HepG2 (cell line): ENCODE data around the gene TUBB3. TPM values are rescaled to one million over a fixed set of nuclear protein-coding genes. Genes with fewer than 3 reads are reported as not detected.

ENCODE experiments used
- ATAC-seq: fragments of 200-7000 bp; cut with Tn5 transposase; 3 replicates; pipeline ENCODE4 v1.9.1; 2020; ENCODE audit warnings: mild to moderate bottlenecking, moderate library complexity
- BruUV-seq: library from RNA; stranded (reverse); fragments of 400-500 nt; replicated peaks from 2 replicates; lab custom pipeline; 2021; lab: Mats Ljungman, UMichigan
- CTCF ChIA-PET: fragments of 300-600 bp; formaldehyde crosslinking; extraction: SDS; loops from one replicate; lab custom pipeline; 2021; ENCODE audit warnings: low total read pairs, inconsistent platforms, low intra/inter-chr PET ratio; lab: Yijun Ruan, JAX
- POLR2A ChIA-PET: fragments of 350-600 bp; sonication (Branson Sonifier 250); formaldehyde crosslinking; loops from one replicate; lab custom pipeline; 2020; ENCODE audit warnings: antibody characterized with exemption, inconsistent platforms; lab: Yijun Ruan, JAX
- DNase-seq: peaks from one replicate; pipeline ENCODE4 v3.0.0-alpha.2; 2015; ENCODE audit warnings: low spot score
- FAIRE-seq: peaks from 3 replicates; lab custom pipeline; 2011; peaks lifted over from hg19 to GRCh38; lab: Jason Lieb, UNC
- H2AFZ ChIP-seq: one replicate; pipeline ENCODE4 v1.6.1; 2011; ENCODE audit warnings: low read length, inconsistent platforms
- H3K27ac ChIP-seq: fragments of 300-600 bp; 3 replicates; pipeline ENCODE4 v1.8.0; 2011; ENCODE audit warnings: mixed run types, mild to moderate bottlenecking, mixed read lengths, low read length, inconsistent platforms; ENCODE audit not compliant: insufficient read depth; ENCODE audit errors: extremely low read length
- H3K27me3 ChIP-seq, 2 experiments: fragments of 200-600 bp in 1 of 2; 2 replicates in 1 of 2; 3 replicates in 1 of 2; pipeline versions ENCODE4 v1.6.0 to v1.8.0; 2011; ENCODE audit warnings: low read length in 2 of 2, mild to moderate bottlenecking in 2 of 2, moderate library complexity in 2 of 2, inconsistent platforms in 1 of 2; ENCODE audit not compliant: insufficient read depth in 2 of 2, control insufficient read depth in 1 of 2
- H3K36me3 ChIP-seq, 2 experiments: fragments of 200-600 bp in 1 of 2; replicated peaks in 1 of 2; 2 replicates in 1 of 2; 3 replicates in 1 of 2; pipeline versions ENCODE4 v1.5.1 to v1.8.0; 2011; ENCODE audit warnings: low read length in 2 of 2, inconsistent platforms in 1 of 2; ENCODE audit not compliant: insufficient read depth in 2 of 2, control insufficient read depth in 1 of 2
- H3K4me1 ChIP-seq: 2 replicates; pipeline ENCODE4 v1.5.1; 2012; ENCODE audit warnings: low read length, inconsistent platforms; ENCODE audit not compliant: insufficient read depth
- H3K4me2 ChIP-seq: 2 replicates; pipeline ENCODE4 v1.6.0; 2011; ENCODE audit warnings: low read depth, low read length, inconsistent platforms
- H3K4me3 ChIP-seq, 3 experiments: fragments of 200-600 bp in 1 of 3; sonication (generic), shearing (Covaris generic) in 1 of 3; replicated peaks in 1 of 3; 2 replicates each; pipeline ENCODE4 v1.5.1; 2011 to 2016; ENCODE audit warnings: low read length in 3 of 3, inconsistent platforms in 2 of 3, low read depth in 2 of 3, mild to moderate bottlenecking in 2 of 3, control low read depth in 1 of 3, mixed read lengths in 1 of 3; ENCODE audit not compliant: insufficient read depth in 1 of 3
- H3K79me2 ChIP-seq: one replicate; pipeline ENCODE4 v1.6.1; 2011; ENCODE audit warnings: low read length, inconsistent platforms; ENCODE audit not compliant: insufficient read depth
- H3K9ac ChIP-seq: 2 replicates; pipeline ENCODE4 v1.6.0; 2011; ENCODE audit warnings: mild to moderate bottlenecking, low read depth, low read length, inconsistent platforms; ENCODE audit not compliant: insufficient read depth
- H3K9me3 ChIP-seq: 2 replicates; pipeline ENCODE4 v1.5.1; 2012; ENCODE audit warnings: mild to moderate bottlenecking, low read length
- H4K20me1 ChIP-seq: 2 replicates; pipeline ENCODE4 v1.6.0; 2011; ENCODE audit warnings: inconsistent platforms, mild to moderate bottlenecking, low read length, moderate library complexity; ENCODE audit not compliant: insufficient read depth
- ATF7 ChIP-seq, 2 experiments: fragments of 450-650 bp in 1 of 2; sonication (generic) in 1 of 2; formaldehyde crosslinking in 1 of 2; IDR thresholded peaks; 2 replicates each; pipeline versions ENCODE4 v1.4.0 to v1.6.1; 2016 to 2020; ENCODE audit warnings: antibody characterized with exemption in 1 of 2, mild to moderate bottlenecking in 1 of 2, missing genetic modification reagents in 1 of 2
- FOXC1 ChIP-seq: sonication (generic); formaldehyde crosslinking; IDR thresholded peaks from 2 replicates; pipeline ENCODE4 v1.8.0; 2022; ENCODE audit warnings: mild to moderate bottlenecking, missing genetic modification reagents, borderline replicate concordance
- GZF1 ChIP-seq: sonication (generic); formaldehyde crosslinking; IDR thresholded peaks from 2 replicates; pipeline ENCODE4 v1.5.1; 2020; ENCODE audit warnings: mild to moderate bottlenecking, missing genetic modification reagents
- NFKB2 ChIP-seq: sonication (generic); formaldehyde crosslinking; IDR thresholded peaks from 2 replicates; pipeline ENCODE4 v1.4.0; 2020; ENCODE audit warnings: missing genetic modification reagents, borderline replicate concordance
- POLR2A ChIP-seq, 2 experiments: IDR thresholded peaks; 2 replicates each; pipeline ENCODE4 v1.6.1; 2011; ENCODE audit warnings: low read depth in 2 of 2, low read length in 2 of 2, mild to moderate bottlenecking in 1 of 2, moderate library complexity in 1 of 2; ENCODE audit not compliant: insufficient read depth in 1 of 2
- RNF219 ChIP-seq: sonication (generic); formaldehyde crosslinking; IDR thresholded peaks from 2 replicates; pipeline ENCODE4 v1.5.0; 2020; ENCODE audit warnings: mild to moderate bottlenecking, missing genetic modification reagents
- SIX4 ChIP-seq: sonication (generic); formaldehyde crosslinking; IDR thresholded peaks from 2 replicates; pipeline ENCODE4 v1.4.0; 2020; ENCODE audit warnings: missing genetic modification reagents
- SRY ChIP-seq: sonication (generic); formaldehyde crosslinking; IDR thresholded peaks from 2 replicates; pipeline ENCODE4 v1.8.0; 2022; ENCODE audit warnings: mild to moderate bottlenecking, missing genetic modification reagents
- ZKSCAN1 ChIP-seq: fragments of 150-350 bp; IDR thresholded peaks from 2 replicates; pipeline ENCODE4 v1.6.1; 2014; ENCODE audit warnings: low read length
- ZKSCAN5 ChIP-seq: sonication (generic); formaldehyde crosslinking; IDR thresholded peaks from 2 replicates; pipeline ENCODE4 v1.5.1; 2020; ENCODE audit warnings: mild to moderate bottlenecking, missing genetic modification reagents
- ZNF280B ChIP-seq: sonication (generic); formaldehyde crosslinking; IDR thresholded peaks from 2 replicates; pipeline ENCODE4 v1.5.0; 2020; ENCODE audit warnings: missing genetic modification reagents, mild to moderate bottlenecking, borderline replicate concordance
- ZNF574 ChIP-seq: sonication (generic); formaldehyde crosslinking; IDR thresholded peaks from 2 replicates; pipeline ENCODE4 v1.4.0; 2020; ENCODE audit warnings: missing genetic modification reagents
- ZNF761 ChIP-seq: sonication (generic); formaldehyde crosslinking; conservative IDR thresholded peaks from 2 replicates; pipeline ENCODE4 v1.4.0; 2020; ENCODE audit warnings: mild to moderate bottlenecking, missing genetic modification reagents
- WGBS: methylation state at CpG from one replicate; pipeline ENCODE4 v1.1.6; 2017; ENCODE audit warnings: low lambda C conversion rate; 5-methylcytosine and 5-hydroxymethylcytosine counted together
- in situ Hi-C: cut with HindIII; loops from 2 replicates; pipeline ENCODE4 v1.10.0; 2017; ENCODE audit warnings: low pct_unique_long_range_greater_than_20kb; ENCODE audit not compliant: extremely low pct_ligation_motif_present
- intact Hi-C: fragments of 100-400 bp; cut with micrococcal nuclease; formaldehyde crosslinking; loops from one replicate; pipeline ENCODE4 v1.10.0; 2022; ENCODE audit not compliant: unreplicated experiment
- polyA plus RNA-seq, 8 experiments: library from polyadenylated mRNA; depleted of rRNA in 3 of 8; stranded (reverse) in 7 of 8; unstranded in 1 of 8; fragments of >200 nt; fragmentation: Illumina TruSeq in 4 of 8; extraction: Trizol in 4 of 8; gene quantifications; 2 replicates each; pipeline versions ENCODE4 v1.2.1 to v1.2.3, GENCODE V29; 2011 to 2016; ENCODE audit warnings: low read depth in 4 of 8, missing spikeins in 1 of 8, mixed read lengths in 1 of 8; ENCODE audit not compliant: insufficient read depth in 1 of 8
- total RNA-seq, 5 experiments: library from RNA; depleted of rRNA; stranded (reverse); fragments of >200 nt; fragmentation: Illumina TruSeq; extraction: Trizol; gene quantifications; 2 replicates each; pipeline ENCODE4 v1.2.3, GENCODE V29; 2016; ENCODE audit warnings: low read depth in 1 of 5

Gene TUBB3
- total and polyA plus RNA-seq, 2 of the 13 experiments (the other 11 are each of a cell fraction or from before 2014, with no cell fraction given): 110 to 185 TPM

- TF ChIP-seq ZNF574 (CRISPR knock-in tag) (no peak), NFKB2 (no peak), ZNF761 (no peak)
- TF ChIP-seq, all 625 proteins: peak for 0
Measured at GRCh38 chr16:89953671-89954406, 30.7 kb downstream of the TUBB3 start (continued).

GRCh38 chr16:89954462-89954861, 31.3 kb downstream of the TUBB3 start:
- Histone ChIP-seq H3K79me2 (peaks cover 11% of the 10 kb centered on the region), H3K36me3 (peaks cover 23 to 38% of the 10 kb centered on the region in 2 experiments), H3K4me2 (no peak overlapping the region), H3K27ac (no peak overlapping the region), H3K9me3 (no peaks in the 10 kb centered on the region), H3K27me3 (no peaks in the 10 kb centered on the region), H4K20me1 (no peaks in the 10 kb centered on the region), H3K4me3 (no peak overlapping the region), H3K4me1 (peaks cover 12% of the 10 kb centered on the region), H3K9ac (no peak overlapping the region), H2AFZ (no peak overlapping the region)
- DNase-seq (no peak), FAIRE-seq (no peak), ATAC-seq (no peak)
- intact Hi-C loops (no loop called here), in situ Hi-C loops (no loop called here)
- CTCF ChIA-PET: no interaction called here
- WGBS: 99% methylated on average over 15 of the region's 15 CpGs
- no TSS peak for BruUV-seq
- POLR2A ChIA-PET: interaction anchor here (1.5 kb wide), 1 partner anchor 18 kb away, joined by 3 read pairs; no protein-coding TSS in a partner anchor
- no peak for TF ChIP-seq SRY (CRISPR knock-in tag)
- TF ChIP-seq ZKSCAN5 (CRISPR knock-in tag): no peak
- TF ChIP-seq ZKSCAN1: peak; percentile 67; the same call in 1 of the 2 replicates
- no peak for TF ChIP-seq FOXC1 (CRISPR knock-in tag)
- no peak for TF ChIP-seq GZF1 (CRISPR knock-in tag)
- 0 out of 2 replicates have a peak, but pooled peaks have one; percentile 23 for TF ChIP-seq ATF7 (IDR thresholded peaks at IDR 0.05)
- TF ChIP-seq ATF7 (CRISPR knock-in tag; IDR thresholded peaks at IDR 0.05): no peak
- no peak for TF ChIP-seq ZNF280B (CRISPR knock-in tag)
- no peak for TF ChIP-seq POLR2A (IDR thresholded peaks at IDR 0.05; ENCODE audit: insufficient read depth in 1 of 2, low read depth in 2 of 2, low read length in 2 of 2)
- no peak for TF ChIP-seq SIX4
- no peak for TF ChIP-seq RNF219 (CRISPR knock-in tag)
- TF ChIP-seq, all 625 proteins: peak for 2
